Dendritic cell treated with granulocyte-macrophage colony-stimulating factor and Interleukin-4, amounts not matched to agents 40 ng/mL and 50 ng/mL, for 4 days (primary cell): ENCODE results near the gene SNX30.

Experiments used
- H3K27ac Mint-ChIP-seq: one replicate; pipeline ENCODE4 v1.8.0; 2022; ENCODE audit warnings: mild to moderate bottlenecking, mixed read lengths
- H3K27me3 Mint-ChIP-seq: one replicate; pipeline ENCODE4 v1.8.0; 2022; ENCODE audit warnings: mild to moderate bottlenecking, mixed read lengths
- H3K36me3 Mint-ChIP-seq: one replicate; pipeline ENCODE4 v1.8.0; 2022; ENCODE audit warnings: low read depth, mixed read lengths
- H3K4me1 Mint-ChIP-seq: one replicate; pipeline ENCODE4 v1.8.0; 2022; ENCODE audit warnings: low read depth, mixed read lengths
- H3K4me3 Mint-ChIP-seq: one replicate; pipeline ENCODE4 v1.8.0; 2022; ENCODE audit warnings: mild to moderate bottlenecking, moderate library complexity, mixed read lengths
- H3K9me3 Mint-ChIP-seq: one replicate; pipeline ENCODE4 v1.8.0; 2022; ENCODE audit warnings: mixed read lengths
- intact Hi-C: fragments of 100-400 bp; cut with micrococcal nuclease; formaldehyde crosslinking; loops from one replicate; pipeline ENCODE4 v1.15.0; 2022

Gene SNX30

GRCh38 chr9:112780450-112781036 lies 30.0 kb downstream of the SNX30 start:
- H3K36me3 Mint-ChIP-seq: no peaks in the 10 kb centered on the region
- no peak overlapping the region for H3K4me3 Mint-ChIP-seq
- H3K27me3 Mint-ChIP-seq: no peaks in the 10 kb centered on the region
- peaks cover 60% of the 10 kb centered on the region for H3K4me1 Mint-ChIP-seq
- H3K27ac Mint-ChIP-seq: no peak overlapping the region
- intact Hi-C loops: no loop called here
- no peaks in the 10 kb centered on the region for H3K9me3 Mint-ChIP-seq

- Mint-ChIP-seq H3K27me3 (no peaks in the 10 kb centered on the region), H3K36me3 (peaks cover 10% of the 10 kb centered on the region), H3K4me1 (peaks cover 59% of the 10 kb centered on the region), H3K9me3 (no peaks in the 10 kb centered on the region), H3K27ac (no peak overlapping the region), H3K4me3 (no peak overlapping the region)
- intact Hi-C loops: no loop called here
These were observed 31.7 kb downstream of the SNX30 start for GRCh38 chr9:112782218-112782617.

GRCh38 chr9:112783551-112783954 lies 33.0 kb downstream of the SNX30 start:
- Mint-ChIP-seq H3K27ac (no peak overlapping the region), H3K9me3 (no peaks in the 10 kb centered on the region), H3K4me1 (peaks cover 60% of the 10 kb centered on the region), H3K27me3 (no peaks in the 10 kb centered on the region), H3K36me3 (peaks cover 10% of the 10 kb centered on the region), H3K4me3 (no peak overlapping the region)
- intact Hi-C loops: no loop called here

- H3K4me3 Mint-ChIP-seq: no peak overlapping the region
- no peaks in the 10 kb centered on the region for H3K27me3 Mint-ChIP-seq
- H3K27ac Mint-ChIP-seq: no peak overlapping the region
- H3K9me3 Mint-ChIP-seq: no peaks in the 10 kb centered on the region
- H3K4me1 Mint-ChIP-seq: peaks cover 60% of the 10 kb centered on the region
- peaks cover 10% of the 10 kb centered on the region for H3K36me3 Mint-ChIP-seq
- intact Hi-C loops: no loop called here
These were observed 33.6 kb downstream of the SNX30 start for GRCh38 chr9:112784020-112784785.

- Mint-ChIP-seq H3K4me1 (peaks cover 62% of the 10 kb centered on the region), H3K4me3 (no peak overlapping the region), H3K36me3 (peaks cover 10% of the 10 kb centered on the region), H3K27ac (peak overlapping the region; percentile 6), H3K27me3 (no peaks in the 10 kb centered on the region), H3K9me3 (no peaks in the 10 kb centered on the region)
- intact Hi-C loops: no loop called here
These were observed 35.4 kb downstream of the SNX30 start for GRCh38 chr9:112785986-112786385.

- peaks cover 10% of the 10 kb centered on the region for H3K36me3 Mint-ChIP-seq
These were observed 36.4 kb downstream of the SNX30 start for GRCh38 chr9:112786829-112787520.

GRCh38 chr9:112787978-112788377 lies 37.4 kb downstream of the SNX30 start:
- H3K36me3 Mint-ChIP-seq: peaks cover 10% of the 10 kb centered on the region
- H3K27me3 Mint-ChIP-seq: no peaks in the 10 kb centered on the region
- H3K4me1 Mint-ChIP-seq: peaks cover 66% of the 10 kb centered on the region
- H3K4me3 Mint-ChIP-seq: no peak overlapping the region
- intact Hi-C loops: no loop called here
- no peak overlapping the region for H3K27ac Mint-ChIP-seq
- H3K9me3 Mint-ChIP-seq: no peaks in the 10 kb centered on the region

More at GRCh38 chr9:112786829-112787520, 36.4 kb downstream of the SNX30 start:
- Mint-ChIP-seq H3K9me3 (no peaks in the 10 kb centered on the region), H3K27me3 (no peaks in the 10 kb centered on the region), H3K4me1 (peaks cover 62% of the 10 kb centered on the region), H3K27ac (peak overlapping the region; percentile 6), H3K4me3 (no peak overlapping the region)
- intact Hi-C loops: no loop called here

- no peak overlapping the region for H3K27ac Mint-ChIP-seq
- intact Hi-C loops: no loop called here
- H3K27me3 Mint-ChIP-seq: no peaks in the 10 kb centered on the region
- no peaks in the 10 kb centered on the region for H3K9me3 Mint-ChIP-seq
- H3K4me3 Mint-ChIP-seq: no peak overlapping the region
- H3K4me1 Mint-ChIP-seq: peaks cover 58% of the 10 kb centered on the region
- peaks cover 10% of the 10 kb centered on the region for H3K36me3 Mint-ChIP-seq
These were observed 38.9 kb downstream of the SNX30 start for GRCh38 chr9:112789473-112789872.

- no peak overlapping the region for H3K4me3 Mint-ChIP-seq
- intact Hi-C loops: loop anchor here (5.0 to 10.0 kb wide), 2 partner anchors 73 to 345 kb away; partner anchors contain the start of gene INIP
- H3K9me3 Mint-ChIP-seq: no peaks in the 10 kb centered on the region
- no peaks in the 10 kb centered on the region for H3K27me3 Mint-ChIP-seq
- H3K4me1 Mint-ChIP-seq: peaks cover 57% of the 10 kb centered on the region
- no peak overlapping the region for H3K27ac Mint-ChIP-seq
- peaks cover 10% of the 10 kb centered on the region for H3K36me3 Mint-ChIP-seq
These were observed 39.6 kb downstream of the SNX30 start for GRCh38 chr9:112789891-112790774.

- Mint-ChIP-seq H3K27ac (no peak overlapping the region), H3K27me3 (no peaks in the 10 kb centered on the region), H3K4me1 (peaks cover 62% of the 10 kb centered on the region), H3K4me3 (no peak overlapping the region), H3K9me3 (no peaks in the 10 kb centered on the region), H3K36me3 (peaks cover 8% of the 10 kb centered on the region)
- intact Hi-C loops: loop anchor here (5.0 to 10.0 kb wide), 2 partner anchors 75 to 348 kb away; partner anchors contain the start of gene INIP
These were observed 42.1 kb downstream of the SNX30 start for GRCh38 chr9:112792670-112793069.

- Mint-ChIP-seq H3K4me3 (no peak overlapping the region), H3K4me1 (peaks cover 58% of the 10 kb centered on the region), H3K27ac (no peak overlapping the region), H3K27me3 (no peaks in the 10 kb centered on the region), H3K36me3 (peaks cover 8% of the 10 kb centered on the region), H3K9me3 (no peaks in the 10 kb centered on the region)
- intact Hi-C loops: loop anchor here (5.0 to 10.0 kb wide), 2 partner anchors 76 to 349 kb away; partner anchors contain the start of gene INIP
These were observed 42.8 kb downstream of the SNX30 start for GRCh38 chr9:112793213-112793810.

- H3K4me1 Mint-ChIP-seq: peaks cover 44% of the 10 kb centered on the region
- H3K27ac Mint-ChIP-seq: no peak overlapping the region
- peaks cover 8% of the 10 kb centered on the region for H3K36me3 Mint-ChIP-seq
- intact Hi-C loops: loop anchor here (5.0 to 10.0 kb wide), 2 partner anchors 77 to 350 kb away; partner anchors contain the start of gene INIP
- H3K9me3 Mint-ChIP-seq: no peaks in the 10 kb centered on the region
- no peaks in the 10 kb centered on the region for H3K27me3 Mint-ChIP-seq
- H3K4me3 Mint-ChIP-seq: no peak overlapping the region
These were observed 44.2 kb downstream of the SNX30 start for GRCh38 chr9:112794731-112795130.

GRCh38 chr9:112795921-112796320 lies 45.4 kb downstream of the SNX30 start:
- Mint-ChIP-seq H3K4me3 (no peak overlapping the region), H3K27ac (no peak overlapping the region)
- intact Hi-C loops: loop anchor here (10.0 kb wide), 1 partner anchor 351 kb away; no protein-coding TSS in a partner anchor

More at GRCh38 chr9:112795921-112796320, 45.4 kb downstream of the SNX30 start:
- no peaks in the 10 kb centered on the region for H3K9me3 Mint-ChIP-seq
- H3K27me3 Mint-ChIP-seq: no peaks in the 10 kb centered on the region
- peaks cover 38% of the 10 kb centered on the region for H3K4me1 Mint-ChIP-seq
- peaks cover 8% of the 10 kb centered on the region for H3K36me3 Mint-ChIP-seq
